Fibroblast of villous mesenchyme (primary cell): Measurements from ENCODE around the gene RARB. TPM values are rescaled to one million over a fixed set of nuclear protein-coding genes. Genes with fewer than 3 reads are reported as not detected.
A peak's percentile ranks its signal among the peaks of the same experiment; 100 is the strongest.

Source experiments
- DNase-seq: peaks from one replicate; pipeline ENCODE4 v3.0.0-alpha.2; 2010; ENCODE audit warnings: low read depth
- H3K4me3 ChIP-seq: 2 replicates; pipeline ENCODE4 v1.5.1; 2011; ENCODE audit warnings: low read depth, mild to moderate bottlenecking, low read length
- total RNA-seq: library from RNA; depleted of rRNA; stranded (reverse); fragments of >200 nt; gene quantifications from 2 replicates; pipeline ENCODE4 v1.2.3, GENCODE V29; 2012
- TF ChIP-seq, protein P1 (sequence below): IDR thresholded peaks from 2 replicates; pipeline ENCODE4 v1.5.1; 2012; ENCODE audit warnings: low read depth, mild to moderate bottlenecking, low read length; ENCODE audit not compliant: insufficient read depth

The RARB gene
- total RNA-seq, 1 donor = 21.6 TPM

DNA sequence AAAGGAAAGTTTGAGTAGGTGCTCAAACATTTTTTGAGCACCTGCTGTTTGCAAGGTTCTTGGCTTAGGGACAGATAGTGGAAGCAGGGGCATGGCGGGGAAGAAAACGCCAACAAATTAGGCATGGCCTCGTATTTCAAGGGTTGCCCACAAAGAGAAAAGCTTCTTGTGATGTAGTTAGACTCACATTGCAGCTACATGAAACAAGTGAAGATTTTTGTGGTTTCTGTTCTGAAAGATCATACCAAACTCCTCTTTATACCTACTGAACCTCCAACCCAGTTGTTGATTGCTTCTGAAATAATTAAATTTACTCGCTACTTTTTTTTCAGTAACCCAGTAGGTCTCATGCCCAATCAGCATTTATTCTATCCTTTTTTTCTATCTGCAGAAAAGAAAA lies 23.5 kb upstream of the RARB start:
- no peak for DNase-seq
- TF ChIP-seq, protein P1, sequence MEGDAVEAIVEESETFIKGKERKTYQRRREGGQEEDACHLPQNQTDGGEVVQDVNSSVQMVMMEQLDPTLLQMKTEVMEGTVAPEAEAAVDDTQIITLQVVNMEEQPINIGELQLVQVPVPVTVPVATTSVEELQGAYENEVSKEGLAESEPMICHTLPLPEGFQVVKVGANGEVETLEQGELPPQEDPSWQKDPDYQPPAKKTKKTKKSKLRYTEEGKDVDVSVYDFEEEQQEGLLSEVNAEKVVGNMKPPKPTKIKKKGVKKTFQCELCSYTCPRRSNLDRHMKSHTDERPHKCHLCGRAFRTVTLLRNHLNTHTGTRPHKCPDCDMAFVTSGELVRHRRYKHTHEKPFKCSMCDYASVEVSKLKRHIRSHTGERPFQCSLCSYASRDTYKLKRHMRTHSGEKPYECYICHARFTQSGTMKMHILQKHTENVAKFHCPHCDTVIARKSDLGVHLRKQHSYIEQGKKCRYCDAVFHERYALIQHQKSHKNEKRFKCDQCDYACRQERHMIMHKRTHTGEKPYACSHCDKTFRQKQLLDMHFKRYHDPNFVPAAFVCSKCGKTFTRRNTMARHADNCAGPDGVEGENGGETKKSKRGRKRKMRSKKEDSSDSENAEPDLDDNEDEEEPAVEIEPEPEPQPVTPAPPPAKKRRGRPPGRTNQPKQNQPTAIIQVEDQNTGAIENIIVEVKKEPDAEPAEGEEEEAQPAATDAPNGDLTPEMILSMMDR = no peak
- no peak overlapping the region for H3K4me3 ChIP-seq

DNA sequence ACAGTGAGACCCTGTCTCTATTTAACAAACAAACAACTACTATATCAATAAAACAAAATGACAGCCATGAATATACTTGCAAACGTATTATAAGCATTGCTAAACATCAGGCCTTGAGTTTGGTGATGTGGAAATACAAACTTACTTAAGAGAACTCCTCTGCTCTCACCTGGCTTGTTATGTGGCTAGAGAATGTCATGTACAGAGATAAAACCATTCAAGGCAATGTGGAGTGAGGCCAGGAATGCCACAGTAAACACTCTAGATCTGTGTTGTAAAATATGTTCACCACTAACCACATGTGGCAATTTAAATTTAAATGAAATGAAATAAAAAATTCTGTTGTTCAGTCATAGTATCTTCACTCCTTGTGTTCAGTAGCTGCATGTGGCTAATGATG lies 22.7 kb upstream of the RARB start:
- TF ChIP-seq, protein P1 = no peak
- DNase-seq = no peak

DNA sequence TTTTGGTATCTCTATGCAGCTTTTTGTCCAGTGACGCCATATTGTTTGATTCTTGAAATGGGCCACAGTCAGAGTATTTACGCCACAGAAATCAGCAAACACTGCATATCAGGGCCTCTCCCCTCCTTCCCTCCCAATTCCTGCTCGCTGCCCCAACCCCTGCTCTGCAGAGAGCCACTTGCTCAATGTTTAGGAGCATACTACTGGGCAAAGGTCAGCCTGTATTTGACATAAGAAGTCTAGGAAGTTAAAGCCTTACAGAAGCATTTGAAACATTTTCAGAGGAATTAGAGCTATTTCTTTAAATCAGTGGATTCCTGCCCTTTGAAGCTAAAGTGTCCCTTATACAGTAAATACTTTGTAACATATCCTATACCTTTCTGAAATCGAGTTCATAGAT lies 17.4 kb upstream of the RARB start:
- TF ChIP-seq, protein P1 = no peak
- DNase-seq = no peak
- H3K4me3 ChIP-seq = no peak overlapping the region

More for the DNA sequence above, 22.7 kb upstream of the RARB start:
- no peak overlapping the region for H3K4me3 ChIP-seq

DNA sequence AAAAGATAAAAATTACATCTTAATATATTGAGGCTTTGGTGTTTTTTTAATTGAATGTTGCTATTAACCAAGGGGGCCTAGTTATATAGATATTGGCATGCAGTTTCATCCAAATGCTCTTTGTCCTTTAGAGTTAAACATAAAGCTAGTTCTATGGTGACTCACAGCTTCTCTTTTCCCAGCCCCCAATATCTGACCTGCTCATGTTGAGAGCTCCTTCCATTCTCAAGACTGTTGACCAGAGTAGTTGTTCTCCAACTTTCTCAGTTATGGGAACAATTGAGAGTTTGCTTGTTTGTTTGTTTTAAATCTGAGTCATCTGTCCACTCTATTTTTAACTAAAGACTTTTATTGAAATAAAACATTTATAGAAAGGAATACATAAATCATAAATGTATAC lies 15.8 kb upstream of the RARB start:
- peak; percentile 21 for DNase-seq
- no peak overlapping the region for H3K4me3 ChIP-seq
- TF ChIP-seq, protein P1 = no peak

DNA sequence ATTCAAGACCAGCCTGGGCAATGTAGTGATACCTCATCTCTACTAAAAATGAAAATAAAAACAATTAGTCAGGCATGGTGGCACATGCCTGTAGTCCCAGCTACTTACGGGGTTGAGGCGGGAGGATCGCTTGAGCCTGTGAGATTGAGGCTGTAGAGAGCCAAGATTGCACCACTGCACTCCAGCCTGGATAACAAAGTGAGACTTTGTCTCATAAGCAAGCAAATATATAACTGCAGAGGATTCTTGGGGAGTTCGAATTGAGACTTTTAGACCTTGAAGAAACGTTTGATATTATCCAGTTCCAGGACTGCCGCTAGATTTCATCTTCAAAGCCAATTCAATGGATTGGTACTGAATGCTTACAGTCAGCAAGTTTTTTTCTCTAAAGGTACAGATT lies 11.9 kb upstream of the RARB start:
- no peak for DNase-seq
- TF ChIP-seq, protein P1 = no peak
- no peak overlapping the region for H3K4me3 ChIP-seq

DNA sequence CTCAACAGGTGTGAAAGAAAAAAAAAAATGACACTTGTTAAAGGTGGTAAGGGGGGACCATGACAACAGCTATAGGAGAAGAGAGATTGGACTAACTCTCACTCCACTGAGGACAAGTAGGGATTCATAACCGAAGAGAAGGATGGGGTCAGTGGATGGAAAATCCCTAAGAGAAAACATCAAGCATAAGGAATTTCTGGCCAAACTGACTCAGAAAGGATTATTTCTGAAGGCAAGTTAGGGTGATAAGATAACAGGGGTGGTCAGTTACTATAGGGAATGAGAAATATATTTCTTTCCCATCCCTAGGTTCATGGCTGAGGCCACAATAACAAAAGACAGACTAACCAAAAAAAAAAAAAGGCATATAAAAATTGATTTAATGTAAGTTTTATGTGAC lies 9.5 kb upstream of the RARB start:
- no peak for DNase-seq
- TF ChIP-seq, protein P1 = no peak
- no peak overlapping the region for H3K4me3 ChIP-seq

DNA sequence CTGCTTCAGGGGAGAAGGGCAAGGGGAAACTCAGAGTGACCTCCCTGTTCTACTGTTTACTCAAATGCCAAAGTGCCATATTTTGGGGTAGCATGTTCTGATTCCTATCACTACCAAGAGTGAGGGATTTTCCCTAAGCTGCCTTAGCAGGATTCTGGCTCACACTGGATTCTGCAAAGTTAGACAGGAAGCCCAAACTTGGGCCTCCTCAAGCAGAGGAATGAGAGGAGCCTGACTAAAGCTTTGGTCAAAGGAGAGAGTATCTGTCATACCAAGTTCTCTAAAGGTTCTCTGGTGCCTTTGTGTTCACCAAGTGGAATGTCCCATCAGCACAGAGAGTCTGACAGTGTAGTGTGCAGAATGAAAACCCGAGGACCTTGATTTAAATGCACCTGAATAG lies 8.8 kb upstream of the RARB start:
- TF ChIP-seq, protein P1 = no peak
- no peak for DNase-seq

More for the DNA sequence above, 8.8 kb upstream of the RARB start:
- H3K4me3 ChIP-seq = no peak overlapping the region
